ENCODE results near the gene TRAF7. TPM values are rescaled to one million over a fixed set of nuclear protein-coding genes. Genes with fewer than 3 reads are reported as not detected.
"Not testable (repeated sequence)": the region's sequence is repeated elsewhere in the genome, so short reads cannot be mapped to it uniquely, and the experiment has no call there.

The TRAF7 gene
- total RNA-seq, result 10 to 100 TPM; 59.5 to 72.9 TPM

DNA sequence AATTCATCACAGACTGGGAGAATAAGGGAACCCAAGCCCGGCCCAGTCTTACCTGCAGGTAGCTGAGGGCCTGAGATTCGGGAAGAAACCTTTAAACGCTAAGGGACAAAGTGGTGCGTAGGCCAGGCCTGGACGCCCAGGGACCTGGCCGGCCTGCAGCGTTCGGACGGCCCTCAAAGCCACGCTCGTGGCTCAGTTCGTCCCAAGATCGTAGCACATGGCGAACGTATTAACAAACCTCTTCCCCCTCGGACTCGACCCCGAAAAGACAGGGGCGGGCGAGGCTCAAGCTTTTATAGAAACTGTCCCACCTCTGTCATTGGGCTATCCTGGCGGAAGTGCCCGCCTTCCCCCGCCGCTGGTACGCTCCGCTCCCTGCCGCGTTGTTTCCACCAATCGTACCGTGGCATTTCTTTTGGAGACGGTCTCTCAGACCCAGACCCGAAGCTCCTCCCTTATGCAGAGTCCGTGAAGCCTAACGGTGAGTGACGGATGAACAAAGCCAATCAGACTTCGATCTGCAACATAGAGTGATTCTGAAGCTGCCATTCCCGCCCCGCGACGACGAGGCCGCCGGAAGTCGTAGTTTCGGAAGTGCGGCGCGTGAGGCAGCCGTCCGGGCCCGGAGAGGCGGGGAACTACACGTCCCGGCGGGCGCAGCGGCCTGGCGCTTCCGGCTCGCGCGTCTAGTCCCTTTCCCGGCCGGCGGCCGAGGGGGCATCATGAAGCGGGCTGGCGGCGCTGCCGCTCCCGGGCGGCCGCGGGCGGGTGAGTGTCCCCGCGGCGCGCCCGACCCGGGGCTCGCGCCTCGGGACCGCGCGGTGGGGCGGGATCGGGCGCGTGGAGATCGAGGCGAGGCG lies at the start of gene TRAF7:
Gene TRAF7 (plus strand): TSS at position 692 of the 860 bp plus-strand sequence. CDS start 8,139 bp downstream, outside the sequence.
- Mint-ChIP-seq H3K36me3 (peaks cover 33% of the 10 kb centered on the region), H3K9me3 (ENCODE audit: low read depth) (no peaks in the 10 kb centered on the region), H3K4me3 (peak within 1 kb of the TSS; percentile 96), H3K27ac (peak within 1 kb of the TSS; percentile 93), H3K27me3 (no peaks in the 10 kb centered on the region), H3K4me1 (peaks cover 40% of the 10 kb centered on the region)
- peak; percentile 99 for DNase-seq
- ATAC-seq, result peak; percentile 91
- CTCF ChIA-PET, result interaction anchor here (0.7 to 6.1 kb wide), 18 partner anchors 9 to 191 kb away, joined by 3 to 78 read pairs (median 5); partner anchors contain the start of genes ECI1, NTHL1, PKD1 and RPS2

DNA sequence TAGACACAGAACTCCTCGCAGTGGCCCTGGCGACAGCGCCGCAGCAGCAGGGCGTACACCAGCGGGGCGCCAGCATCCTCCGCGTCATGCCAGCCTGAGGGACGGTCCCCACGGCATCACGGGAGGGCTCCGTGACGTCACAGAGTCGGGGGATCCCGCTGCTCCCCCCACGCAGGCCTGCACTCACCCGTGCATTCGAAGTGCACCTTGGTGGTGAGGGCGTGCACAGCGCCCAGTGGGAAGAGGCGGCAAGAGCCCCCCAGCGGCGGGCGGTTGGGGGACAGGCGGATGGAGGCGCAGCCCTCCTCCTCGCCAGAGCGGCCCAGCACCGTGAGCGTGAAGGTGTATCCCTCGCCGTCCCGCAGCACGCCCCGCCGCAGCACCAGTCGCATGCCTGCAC lies 49.4 kb upstream of the TRAF7 start:
- ATAC-seq; H3K9me3 Mint-ChIP-seq (ENCODE audit: low read depth); H3K27me3 Mint-ChIP-seq; H3K4me3 Mint-ChIP-seq; CTCF ChIA-PET; H3K4me1 Mint-ChIP-seq; H3K36me3 Mint-ChIP-seq; H3K27ac Mint-ChIP-seq; DNase-seq: not testable (repeated sequence)

DNA sequence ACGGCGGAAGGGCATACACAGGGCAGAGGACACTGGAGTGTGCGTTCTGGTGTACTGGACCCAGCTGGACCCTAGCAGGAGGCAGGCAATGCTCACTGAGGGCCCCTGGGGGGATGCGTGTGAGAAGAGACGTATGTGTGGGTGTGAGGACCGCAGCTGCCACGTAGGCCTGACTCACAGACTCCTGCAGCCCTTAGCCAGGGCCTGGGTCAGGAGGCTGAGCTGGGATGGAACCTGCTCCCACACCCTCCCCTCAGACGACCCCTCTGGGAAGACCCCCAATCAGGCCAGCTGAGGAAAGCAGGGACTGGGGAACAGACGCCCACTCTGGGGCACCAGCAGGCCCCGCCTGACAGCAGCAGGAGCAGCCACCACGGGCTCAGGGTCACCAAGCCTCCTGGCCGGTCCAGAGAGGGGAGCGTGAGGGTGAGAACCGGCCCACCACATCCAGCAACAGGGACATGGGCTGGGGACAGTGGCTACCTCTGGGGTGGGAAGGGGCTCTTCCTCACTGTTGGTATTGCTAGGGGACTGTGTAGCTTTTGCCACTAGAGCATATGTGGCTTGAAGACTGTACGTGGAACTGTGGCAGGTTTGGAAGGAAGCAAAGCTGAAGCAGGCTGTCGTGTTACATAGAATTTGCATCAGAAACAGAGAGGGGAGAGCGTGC lies 48.3 kb upstream of the TRAF7 start:
- CTCF ChIA-PET, result not testable (repeated sequence)

DNA sequence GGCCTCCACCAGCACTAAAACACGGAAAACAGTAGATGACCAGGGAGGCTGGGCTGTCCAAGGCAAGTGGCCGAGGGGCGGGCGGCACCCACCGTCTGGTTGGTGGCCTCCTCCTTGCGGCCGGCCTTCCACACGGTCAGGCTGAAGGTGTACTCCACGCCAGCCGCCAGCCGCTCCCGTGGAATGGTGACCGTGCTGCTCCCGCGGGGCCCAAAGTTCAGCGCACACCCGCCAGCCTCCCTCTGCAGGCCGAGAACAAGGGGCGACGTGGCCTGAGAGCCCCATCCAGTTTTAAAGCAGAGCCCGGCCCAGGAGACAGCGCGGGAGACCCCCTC lies 47.8 kb upstream of the TRAF7 start:
- H3K27ac Mint-ChIP-seq; ATAC-seq; H3K36me3 Mint-ChIP-seq; H3K4me1 Mint-ChIP-seq; H3K9me3 Mint-ChIP-seq (ENCODE audit: low read depth); DNase-seq; H3K4me3 Mint-ChIP-seq; CTCF ChIA-PET; H3K27me3 Mint-ChIP-seq: not testable (repeated sequence)

More for the DNA sequence above, 48.3 kb upstream of the TRAF7 start:
- H3K9me3 Mint-ChIP-seq (ENCODE audit: low read depth); H3K36me3 Mint-ChIP-seq; ATAC-seq; H3K4me3 Mint-ChIP-seq; H3K27ac Mint-ChIP-seq; H3K4me1 Mint-ChIP-seq; H3K27me3 Mint-ChIP-seq; DNase-seq: not testable (repeated sequence)

DNA sequence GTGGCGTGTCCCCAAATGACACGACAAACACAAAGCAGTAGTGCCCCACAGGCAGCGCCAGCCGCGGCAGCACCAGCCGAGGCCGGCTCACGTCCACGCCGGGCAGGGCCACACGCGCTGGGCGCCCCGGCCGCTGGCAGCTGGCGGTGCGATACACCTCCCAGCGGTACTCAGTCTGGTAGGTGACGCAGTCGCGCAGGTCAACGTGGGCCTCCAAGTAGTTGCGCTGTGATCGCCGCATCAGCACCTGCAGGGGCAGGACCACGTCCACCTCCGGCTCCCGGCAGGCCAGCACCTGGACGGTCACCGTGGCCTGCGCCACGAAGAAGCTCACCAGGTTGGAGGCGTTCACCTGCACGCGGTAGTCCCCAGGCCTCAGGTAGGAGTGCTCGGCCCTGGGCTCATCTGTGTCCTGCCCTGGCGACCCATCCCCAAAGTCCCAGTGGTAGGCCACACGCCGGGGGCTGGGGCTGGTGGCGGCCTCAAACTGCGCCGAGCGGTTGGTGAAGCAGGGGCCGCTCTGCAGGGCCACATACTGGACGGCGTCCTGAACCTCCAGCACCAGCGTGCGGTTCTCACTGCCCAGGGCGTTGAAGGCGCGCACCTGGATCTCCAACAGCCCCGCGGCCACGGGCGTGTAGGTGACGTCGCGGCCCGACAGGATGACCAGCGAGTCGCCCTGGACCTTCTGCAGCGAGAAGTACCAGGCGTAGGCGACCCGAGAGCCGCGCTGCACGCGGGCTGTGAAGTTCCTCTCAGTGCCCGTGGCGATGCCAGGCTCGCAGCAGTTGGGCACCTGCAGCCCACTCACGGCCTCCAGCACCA lies 46.9 kb upstream of the TRAF7 start:
- ATAC-seq; H3K27me3 Mint-ChIP-seq; H3K4me1 Mint-ChIP-seq; DNase-seq; H3K4me3 Mint-ChIP-seq; CTCF ChIA-PET; H3K36me3 Mint-ChIP-seq; H3K27ac Mint-ChIP-seq; H3K9me3 Mint-ChIP-seq (ENCODE audit: low read depth): not testable (repeated sequence)

DNA sequence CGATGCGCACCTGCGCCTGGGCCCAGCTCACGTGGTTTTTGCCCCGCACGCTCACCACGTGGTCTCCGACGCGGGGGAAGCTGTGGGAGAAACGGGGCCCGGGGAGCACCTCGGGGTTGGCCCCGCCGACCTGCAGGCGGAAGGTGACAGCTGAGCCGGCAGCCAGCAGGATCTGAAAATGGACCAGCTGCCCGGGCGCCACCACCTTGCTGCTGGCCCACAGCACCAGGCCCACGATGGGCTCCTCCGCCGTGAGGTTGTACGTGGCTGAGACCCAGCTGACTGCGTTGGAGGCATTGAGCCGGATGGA lies 46.4 kb upstream of the TRAF7 start:
- H3K9me3 Mint-ChIP-seq (ENCODE audit: low read depth); H3K27me3 Mint-ChIP-seq; H3K4me3 Mint-ChIP-seq; DNase-seq; H3K27ac Mint-ChIP-seq; CTCF ChIA-PET; ATAC-seq; H3K4me1 Mint-ChIP-seq; H3K36me3 Mint-ChIP-seq: not testable (repeated sequence)

DNA sequence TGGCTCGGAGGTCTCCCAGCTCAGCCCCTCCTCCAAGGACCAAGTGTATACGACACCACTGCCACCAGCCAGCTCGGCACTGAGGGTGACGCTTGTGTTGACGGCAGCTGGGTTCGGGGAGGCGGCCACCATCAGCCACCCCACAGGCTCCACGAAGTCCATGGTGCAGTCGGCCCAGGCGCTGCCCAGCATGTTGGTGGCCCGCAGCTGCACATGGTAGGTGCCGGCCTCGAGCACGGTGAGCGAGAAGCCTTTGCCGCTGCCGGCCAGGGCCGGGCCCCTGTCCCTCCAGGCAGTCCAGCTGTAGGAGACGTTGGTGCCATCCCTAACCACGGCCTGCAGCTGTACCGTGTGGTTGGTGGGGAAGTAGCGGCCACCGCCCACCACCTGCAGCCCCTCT lies 45.7 kb upstream of the TRAF7 start:
- H3K27me3 Mint-ChIP-seq; H3K9me3 Mint-ChIP-seq (ENCODE audit: low read depth); ATAC-seq; CTCF ChIA-PET; DNase-seq; H3K4me3 Mint-ChIP-seq; H3K36me3 Mint-ChIP-seq; H3K4me1 Mint-ChIP-seq; H3K27ac Mint-ChIP-seq: not testable (repeated sequence)

DNA sequence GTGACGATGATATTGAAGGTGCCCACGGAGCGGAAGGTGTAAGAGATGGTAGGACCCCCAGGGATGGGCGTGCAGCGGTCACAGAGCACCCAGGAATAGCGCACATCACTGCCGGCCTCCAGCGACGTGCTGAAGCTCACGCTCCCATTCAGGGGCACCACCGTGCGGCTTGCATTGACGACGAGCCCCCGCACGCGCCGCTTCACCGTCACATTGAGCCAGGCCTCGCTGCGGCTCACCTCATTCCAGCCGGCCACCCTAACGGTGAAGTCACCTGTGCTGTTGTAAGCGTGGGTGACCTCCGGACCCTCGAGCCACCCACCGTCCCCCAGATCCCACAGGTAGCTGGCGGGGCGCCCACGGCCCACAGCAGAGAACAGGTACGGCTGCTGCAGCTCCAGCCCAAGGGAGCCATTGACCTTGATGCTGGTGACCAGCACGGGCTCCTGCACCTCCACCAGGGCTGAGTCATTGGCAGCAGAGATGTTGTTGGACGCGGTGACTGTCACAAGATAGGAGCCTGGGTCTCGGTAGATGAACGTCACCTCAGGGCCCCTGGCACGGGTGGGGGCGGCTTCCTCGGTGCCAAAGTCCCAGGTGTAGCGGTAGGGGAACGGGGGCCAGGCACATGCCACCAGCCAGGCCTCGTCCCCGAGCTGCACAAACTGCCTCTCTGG lies 45.1 kb upstream of the TRAF7 start:
- H3K9me3 Mint-ChIP-seq (ENCODE audit: low read depth); H3K4me1 Mint-ChIP-seq; H3K4me3 Mint-ChIP-seq; CTCF ChIA-PET; ATAC-seq; H3K27ac Mint-ChIP-seq; H3K27me3 Mint-ChIP-seq; DNase-seq; H3K36me3 Mint-ChIP-seq: not testable (repeated sequence)

DNA sequence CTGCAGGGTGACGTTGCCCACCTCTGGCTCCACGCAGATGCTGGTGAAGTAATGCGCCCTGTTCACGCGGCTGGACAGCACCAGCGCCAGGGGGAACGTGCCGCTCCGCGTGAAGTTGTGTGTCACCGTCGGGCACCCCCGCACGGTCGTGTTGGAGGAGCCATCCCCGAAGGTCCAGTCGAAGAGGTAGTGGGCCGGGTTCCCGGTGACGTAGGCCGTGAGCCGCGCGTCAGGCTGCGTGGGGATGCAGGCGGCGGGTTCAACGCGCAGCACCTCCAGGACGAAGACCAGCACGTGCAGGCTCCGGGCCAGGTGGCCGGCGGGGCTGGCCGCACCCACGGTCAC lies 44.6 kb upstream of the TRAF7 start:
- H3K9me3 Mint-ChIP-seq (ENCODE audit: low read depth); DNase-seq; H3K36me3 Mint-ChIP-seq; H3K4me3 Mint-ChIP-seq; H3K27me3 Mint-ChIP-seq; CTCF ChIA-PET; ATAC-seq; H3K4me1 Mint-ChIP-seq; H3K27ac Mint-ChIP-seq: not testable (repeated sequence)

DNA sequence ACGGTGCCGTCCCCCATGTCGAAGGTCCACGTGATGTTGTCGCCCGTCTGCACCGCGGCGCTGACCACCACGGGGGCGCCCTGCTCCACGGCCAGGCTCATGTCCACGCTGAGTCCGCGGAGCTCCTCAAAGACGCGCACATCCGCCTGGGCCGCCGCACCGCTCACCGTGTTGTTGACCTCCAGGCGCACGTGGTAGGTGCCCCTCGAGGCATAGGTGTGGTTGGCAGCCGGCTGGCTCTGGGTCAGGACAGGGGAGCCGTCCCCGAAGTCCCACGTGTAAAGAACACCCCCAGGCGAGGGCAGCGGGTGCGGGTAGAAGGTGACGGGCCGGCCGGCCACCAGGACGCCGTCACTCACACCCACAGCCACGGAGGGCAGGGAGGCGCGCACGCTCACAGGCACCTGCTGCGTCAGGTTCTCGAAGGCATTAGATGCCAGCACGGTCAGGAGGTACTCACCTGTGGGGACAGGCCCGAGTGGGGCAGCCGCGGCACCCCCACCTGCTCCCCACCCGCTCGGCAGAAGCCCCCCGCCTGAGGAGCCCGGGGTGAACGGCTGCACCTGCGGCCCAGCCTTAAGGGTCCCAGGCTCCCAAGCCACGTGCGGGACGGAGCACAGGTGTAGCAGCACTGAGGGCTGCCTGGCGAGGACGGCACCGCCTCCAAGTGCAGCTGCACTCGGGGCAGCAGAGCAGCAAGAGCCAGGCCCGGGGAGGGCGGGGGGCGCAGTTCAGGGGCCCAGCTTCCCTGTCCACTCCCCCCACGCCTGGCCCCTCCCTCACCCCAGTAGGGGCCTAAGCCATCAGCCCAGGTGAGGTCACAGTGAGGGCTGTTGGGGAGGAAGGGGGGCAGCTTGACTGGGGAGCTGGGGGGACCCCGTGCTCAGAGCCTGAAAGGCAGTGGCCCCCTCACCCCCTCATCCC lies 43.9 kb upstream of the TRAF7 start:
- H3K27ac Mint-ChIP-seq; CTCF ChIA-PET; H3K9me3 Mint-ChIP-seq (ENCODE audit: low read depth); H3K36me3 Mint-ChIP-seq; ATAC-seq; H3K4me3 Mint-ChIP-seq; H3K4me1 Mint-ChIP-seq; DNase-seq; H3K27me3 Mint-ChIP-seq: not testable (repeated sequence)

DNA sequence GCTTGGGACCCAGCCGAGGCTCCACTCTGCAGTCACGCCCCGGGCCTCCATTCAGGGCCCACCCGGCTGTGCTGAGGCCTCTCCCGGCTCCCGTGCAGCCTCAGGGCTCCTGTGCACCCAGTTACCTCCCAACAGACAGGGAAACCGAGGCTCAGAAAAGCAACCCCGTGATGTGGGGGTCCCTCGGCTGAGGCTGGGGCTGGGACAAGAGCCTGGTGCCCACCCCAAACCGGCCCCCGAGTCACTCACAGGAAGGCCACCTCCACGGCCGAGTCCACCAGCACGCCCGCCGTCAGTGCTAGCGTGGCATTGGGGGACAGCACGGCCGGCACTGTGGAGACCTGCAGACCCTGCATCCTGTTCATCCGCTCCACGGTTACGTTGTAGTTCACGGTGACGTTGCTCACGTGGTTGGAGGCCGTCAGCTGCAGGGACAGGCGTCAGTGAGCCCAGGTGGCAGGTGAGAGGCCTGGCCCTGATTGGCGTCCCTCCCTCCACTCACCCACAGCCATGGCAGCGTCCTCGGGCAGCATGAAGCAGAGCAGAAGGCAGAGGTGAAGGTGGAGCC lies 43.0 kb upstream of the TRAF7 start:
- H3K27ac Mint-ChIP-seq; H3K36me3 Mint-ChIP-seq; H3K4me1 Mint-ChIP-seq; CTCF ChIA-PET; H3K9me3 Mint-ChIP-seq (ENCODE audit: low read depth); ATAC-seq; DNase-seq; H3K4me3 Mint-ChIP-seq; H3K27me3 Mint-ChIP-seq: not testable (repeated sequence)

DNA sequence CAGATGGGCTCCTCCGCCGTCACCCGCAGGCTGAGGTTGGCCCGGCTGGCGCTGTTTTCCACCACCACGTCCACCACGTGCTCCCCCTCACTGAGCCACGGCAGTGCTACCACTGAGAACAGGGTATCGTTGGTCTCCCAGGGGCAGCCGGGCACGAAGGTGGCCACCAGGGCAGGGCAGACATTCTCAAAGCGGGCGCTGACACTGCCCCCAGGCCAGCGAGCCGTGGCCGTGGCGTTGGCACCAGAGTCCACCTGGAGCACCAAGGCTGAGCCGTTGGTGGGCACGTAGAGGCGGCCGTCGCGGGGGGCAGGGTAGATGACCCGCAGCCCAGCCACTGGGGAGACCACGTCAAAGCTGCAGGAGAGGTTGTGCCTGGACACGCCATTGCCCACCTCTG lies 41.4 kb upstream of the TRAF7 start:
- H3K4me3 Mint-ChIP-seq; H3K27ac Mint-ChIP-seq; H3K9me3 Mint-ChIP-seq (ENCODE audit: low read depth); H3K4me1 Mint-ChIP-seq; ATAC-seq; H3K36me3 Mint-ChIP-seq; CTCF ChIA-PET; DNase-seq; H3K27me3 Mint-ChIP-seq: not testable (repeated sequence)

All from activated CD8-positive, alpha-beta memory T cell treated with anti-CD3 and anti-CD28 coated beads, Interleukin-2, amount 10 ng/mL, durations not matched to agents 7 days and 5 days (primary cell).